Amniotic epithelial cell (primary cell): ENCODE data around the gene LRATD1.
A peak's percentile ranks its signal among the peaks of the same experiment; 100 is the strongest.
"Not testable (repeated sequence)": the region's sequence is repeated elsewhere in the genome, so short reads cannot be mapped to it uniquely, and the experiment has no call there.

Experiments
- DNase-seq: peaks from one replicate; pipeline ENCODE4 v3.0.0-alpha.2; 2010; ENCODE audit warnings: low read depth

LRATD1 gene

GRCh38 chr2:14632133-14632936, at the start of gene LRATD1:
LRATD1 (plus strand) TSS chr2:14632717; CDS start chr2:14633980, 1,263 bp downstream.
- peak; percentile 32 for DNase-seq

GRCh38 chr2:14583059-14583458, 49.5 kb upstream of the LRATD1 start:
- DNase-seq, result no peak

GRCh38 chr2:14583802-14584201, 48.7 kb upstream of the LRATD1 start:
- DNase-seq, result no peak

- no peak for DNase-seq
Measured at GRCh38 chr2:14587119-14587518, 45.4 kb upstream of the LRATD1 start.

- DNase-seq, result no peak
Measured at GRCh38 chr2:14601156-14601770, 31.3 kb upstream of the LRATD1 start.

GRCh38 chr2:14602309-14602708, 30.2 kb upstream of the LRATD1 start:
- no peak for DNase-seq

GRCh38 chr2:14603676-14604075, 28.8 kb upstream of the LRATD1 start:
- no peak for DNase-seq

GRCh38 chr2:14608245-14608644, 24.3 kb upstream of the LRATD1 start:
- DNase-seq, result no peak

GRCh38 chr2:14614017-14614416, 18.5 kb upstream of the LRATD1 start:
- no peak for DNase-seq

- no peak for DNase-seq
Measured at GRCh38 chr2:14615121-14615520, 17.4 kb upstream of the LRATD1 start.

GRCh38 chr2:14615760-14616159, 16.8 kb upstream of the LRATD1 start:
- no peak for DNase-seq

GRCh38 chr2:14616342-14616741, 16.2 kb upstream of the LRATD1 start:
- no peak for DNase-seq

GRCh38 chr2:14616950-14617349, 15.6 kb upstream of the LRATD1 start:
- no peak for DNase-seq

- DNase-seq, result no peak
Measured at GRCh38 chr2:14619441-14619840, 13.1 kb upstream of the LRATD1 start.

GRCh38 chr2:14621114-14621513, 11.4 kb upstream of the LRATD1 start:
- no peak for DNase-seq

GRCh38 chr2:14621906-14622549, 10.5 kb upstream of the LRATD1 start:
- no peak for DNase-seq

- not testable (repeated sequence) for DNase-seq
Measured at GRCh38 chr2:14622550-14622939, 10.0 kb upstream of the LRATD1 start.

GRCh38 chr2:14623237-14623636, 9.3 kb upstream of the LRATD1 start:
- DNase-seq, result no peak

- no peak for DNase-seq
Measured at GRCh38 chr2:14626873-14627272, 5.6 kb upstream of the LRATD1 start.

- no peak for DNase-seq
Measured at GRCh38 chr2:14628901-14629300, 3.6 kb upstream of the LRATD1 start.

- no peak for DNase-seq
Measured at GRCh38 chr2:14631406-14632040, 994 bp upstream of the LRATD1 start.

- DNase-seq, result no peak
Measured at GRCh38 chr2:14633061-14633460, 544 bp downstream of the LRATD1 start.
